ENCODE measurements around the gene NAV3.

NAV3 gene

DNA sequence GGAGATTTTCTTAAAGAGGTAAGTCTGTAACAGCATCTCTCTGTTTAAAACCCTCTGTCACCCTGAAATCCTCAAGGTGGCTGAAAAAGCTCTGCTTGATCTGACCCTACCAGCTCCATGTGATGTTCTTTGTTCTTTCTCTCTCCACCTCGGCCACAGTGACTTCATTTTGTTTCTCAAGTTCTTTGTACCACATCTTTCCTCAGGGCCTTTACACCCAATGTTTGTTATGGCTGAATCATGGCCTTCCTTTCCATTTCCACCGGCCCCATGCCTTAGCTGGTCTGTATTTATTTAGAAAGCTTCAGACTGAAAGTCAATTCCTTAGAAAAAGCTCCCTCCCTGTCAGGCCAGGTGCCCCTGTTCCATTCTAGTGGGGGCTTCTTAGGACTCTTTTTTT, 431.2 kb downstream of the NAV3 start:
- no peak overlapping the region for H3K9ac ChIP-seq (ENCODE audit: low read length)
- H3K4me1 ChIP-seq (ENCODE audit: control insufficient read depth, insufficient read depth, low read length): no peaks in the 10 kb centered on the region
- no peaks in the 10 kb centered on the region for H3K27me3 ChIP-seq (replicated peaks; ENCODE audit: control insufficient read depth, insufficient read depth, low read length)
- no peak overlapping the region for H3K4me3 ChIP-seq (ENCODE audit: low read length)
- no peak for DNase-seq (ENCODE audit: low read depth)
- H3K36me3 ChIP-seq (ENCODE audit: control insufficient read depth, insufficient read depth, low read length, severe bottlenecking): no peaks in the 10 kb centered on the region
- peaks cover 25% of the 10 kb centered on the region for H3K9me3 ChIP-seq (ENCODE audit: control insufficient read depth, low read length)

Data from adipocyte (in vitro differentiated cells).